ENCODE data around the gene ARHGEF7.

DNA sequence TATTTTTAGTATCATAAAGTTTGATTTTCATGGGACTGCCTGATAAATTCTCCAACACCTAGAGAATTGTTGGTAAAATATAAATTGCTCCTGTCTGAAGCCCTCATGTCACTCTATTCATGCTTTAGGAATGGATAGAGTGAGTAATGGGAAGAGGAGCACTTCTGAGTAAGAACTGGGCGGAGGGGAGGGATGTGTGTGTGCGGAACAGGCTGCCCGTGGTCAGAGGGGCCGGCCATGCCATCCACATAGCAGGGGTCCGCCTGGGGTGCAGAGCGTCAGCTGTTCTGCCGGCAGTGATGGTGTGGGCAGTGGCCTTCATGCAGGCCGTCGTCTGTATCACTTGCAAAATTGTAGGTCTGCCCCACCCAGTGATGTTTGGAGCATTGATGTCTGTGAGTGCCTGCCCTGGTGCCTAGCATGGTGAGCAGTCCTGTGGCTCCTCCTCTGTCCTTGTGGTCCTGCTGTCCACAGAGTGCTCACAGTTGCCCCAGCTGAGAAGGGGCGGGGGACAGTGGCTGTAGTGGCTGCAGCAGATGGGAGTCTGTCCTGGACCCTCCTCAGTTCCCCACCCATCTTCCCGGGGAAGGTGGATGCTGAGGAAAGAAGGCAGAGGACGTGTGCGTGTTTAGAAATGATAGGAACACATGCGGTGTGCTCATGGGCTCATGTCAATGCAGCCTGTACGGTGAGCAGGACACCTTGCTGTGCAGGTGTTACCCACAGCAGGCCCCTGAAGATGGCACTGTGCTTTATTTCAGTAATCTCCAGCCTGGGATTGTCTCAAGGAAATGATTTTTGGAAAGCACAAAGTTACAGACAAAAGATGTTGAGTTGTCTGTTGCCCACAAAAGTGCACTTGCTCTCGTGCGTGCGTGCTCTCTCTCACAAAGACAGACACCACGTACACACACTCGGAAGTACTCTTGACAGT, 155.9 kb downstream of the ARHGEF7 start:
- TF ChIP-seq, protein P1, sequence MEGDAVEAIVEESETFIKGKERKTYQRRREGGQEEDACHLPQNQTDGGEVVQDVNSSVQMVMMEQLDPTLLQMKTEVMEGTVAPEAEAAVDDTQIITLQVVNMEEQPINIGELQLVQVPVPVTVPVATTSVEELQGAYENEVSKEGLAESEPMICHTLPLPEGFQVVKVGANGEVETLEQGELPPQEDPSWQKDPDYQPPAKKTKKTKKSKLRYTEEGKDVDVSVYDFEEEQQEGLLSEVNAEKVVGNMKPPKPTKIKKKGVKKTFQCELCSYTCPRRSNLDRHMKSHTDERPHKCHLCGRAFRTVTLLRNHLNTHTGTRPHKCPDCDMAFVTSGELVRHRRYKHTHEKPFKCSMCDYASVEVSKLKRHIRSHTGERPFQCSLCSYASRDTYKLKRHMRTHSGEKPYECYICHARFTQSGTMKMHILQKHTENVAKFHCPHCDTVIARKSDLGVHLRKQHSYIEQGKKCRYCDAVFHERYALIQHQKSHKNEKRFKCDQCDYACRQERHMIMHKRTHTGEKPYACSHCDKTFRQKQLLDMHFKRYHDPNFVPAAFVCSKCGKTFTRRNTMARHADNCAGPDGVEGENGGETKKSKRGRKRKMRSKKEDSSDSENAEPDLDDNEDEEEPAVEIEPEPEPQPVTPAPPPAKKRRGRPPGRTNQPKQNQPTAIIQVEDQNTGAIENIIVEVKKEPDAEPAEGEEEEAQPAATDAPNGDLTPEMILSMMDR (IDR thresholded peaks at IDR 0.05; ENCODE audit: low read length) = no peak
- no peak for TF ChIP-seq EZH2 (IDR thresholded peaks at IDR 0.05; ENCODE audit: borderline replicate concordance, low read length)
